Mucosa of descending colon (tissue), 3 donors: ENCODE data around the gene MPZL3. TPM values are rescaled to one million over a fixed set of nuclear protein-coding genes. Genes with fewer than 3 reads are reported as not detected.

Experiments used
- ATAC-seq: fragments of 200-7000 bp; cut with Tn5 transposase; one replicate; pipeline ENCODE4 v1.9.1; 2020; ENCODE audit warnings: mild to moderate bottlenecking, moderate library complexity
- DNase-seq, 3 donors: peaks; one replicate each; pipeline ENCODE4 v3.0.0-alpha.2; 2020
- H3K36me3 ChIP-seq: fragments of 200-600 bp; one replicate; pipeline ENCODE4 v1.8.0; 2021; ENCODE audit warnings: low read depth, mild to moderate bottlenecking
- H3K4me1 ChIP-seq: fragments of 200-600 bp; one replicate; pipeline ENCODE4 v1.8.0; 2021; ENCODE audit warnings: low read depth, mild to moderate bottlenecking
- H3K4me3 ChIP-seq: fragments of 200-600 bp; one replicate; pipeline ENCODE4 v1.8.0; 2021; ENCODE audit warnings: mild to moderate bottlenecking
- H3K9me3 ChIP-seq: fragments of 200-600 bp; one replicate; pipeline ENCODE4 v1.8.0; 2021; ENCODE audit warnings: mild to moderate bottlenecking
- intact Hi-C, 2 donors: fragments of 100-400 bp; cut with DNase I in 1 of 2; cut with micrococcal nuclease in 1 of 2; formaldehyde crosslinking; loops; one replicate each; pipeline versions ENCODE4 v1.11.0 to v1.11.1; 2022; cut with DNase I, micrococcal nuclease
- total RNA-seq, 3 donors: library from RNA; stranded (reverse); fragmentation: NEBNext Ultra II Directional in 2 of 3; extraction: Animal tissue kit (Norgen Biotek cat#: 25700) in 2 of 3; gene quantifications; one replicate each; pipeline versions ENCODE4 v1.2.1 to v1.2.4, GENCODE V29; 2021 to 2023
- TF ChIP-seq, protein P1 (sequence below): fragments of 200-600 bp; IDR thresholded peaks from one replicate; pipeline ENCODE4 v1.8.0; 2022; ENCODE audit warnings: antibody characterized with exemption, mild to moderate bottlenecking
- donor health status: DM: no; HTN: no; CAD: no; lungs with moderate emphysema.
- donor health status: DM: no; HTN: no; CAD: no.
- donor health status: DM: no; HTN: yes; CAD: no.

The MPZL3 gene
- total RNA-seq, 3 donors from 2014 or later: 4.9 to 19.6 (median 9.0) TPM

DNA sequence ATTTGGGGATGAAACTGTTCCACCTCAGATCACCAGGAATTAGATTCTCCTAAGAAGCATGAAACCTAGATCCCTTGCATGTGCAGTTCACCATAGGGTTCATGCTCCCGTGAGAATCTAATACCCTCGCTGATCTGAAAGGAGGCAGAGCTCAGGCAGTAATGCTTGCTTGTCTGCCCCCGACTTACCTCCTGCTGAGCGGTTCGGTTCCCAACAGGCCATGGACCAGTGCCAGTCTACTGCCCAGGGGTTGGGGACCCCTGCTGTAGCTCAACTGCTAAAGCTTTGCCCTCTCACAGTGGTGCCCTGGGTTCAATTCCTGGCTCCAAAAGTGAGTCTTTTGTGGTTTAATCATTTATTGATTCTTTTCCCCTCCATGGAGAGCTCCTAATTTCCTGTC, 30.7 kb downstream of the MPZL3 start:
- TF ChIP-seq, protein P1, sequence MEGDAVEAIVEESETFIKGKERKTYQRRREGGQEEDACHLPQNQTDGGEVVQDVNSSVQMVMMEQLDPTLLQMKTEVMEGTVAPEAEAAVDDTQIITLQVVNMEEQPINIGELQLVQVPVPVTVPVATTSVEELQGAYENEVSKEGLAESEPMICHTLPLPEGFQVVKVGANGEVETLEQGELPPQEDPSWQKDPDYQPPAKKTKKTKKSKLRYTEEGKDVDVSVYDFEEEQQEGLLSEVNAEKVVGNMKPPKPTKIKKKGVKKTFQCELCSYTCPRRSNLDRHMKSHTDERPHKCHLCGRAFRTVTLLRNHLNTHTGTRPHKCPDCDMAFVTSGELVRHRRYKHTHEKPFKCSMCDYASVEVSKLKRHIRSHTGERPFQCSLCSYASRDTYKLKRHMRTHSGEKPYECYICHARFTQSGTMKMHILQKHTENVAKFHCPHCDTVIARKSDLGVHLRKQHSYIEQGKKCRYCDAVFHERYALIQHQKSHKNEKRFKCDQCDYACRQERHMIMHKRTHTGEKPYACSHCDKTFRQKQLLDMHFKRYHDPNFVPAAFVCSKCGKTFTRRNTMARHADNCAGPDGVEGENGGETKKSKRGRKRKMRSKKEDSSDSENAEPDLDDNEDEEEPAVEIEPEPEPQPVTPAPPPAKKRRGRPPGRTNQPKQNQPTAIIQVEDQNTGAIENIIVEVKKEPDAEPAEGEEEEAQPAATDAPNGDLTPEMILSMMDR: no peak
- H3K4me3 ChIP-seq: no peak overlapping the region
- ATAC-seq (no peak), DNase-seq (no peak)
- intact Hi-C loops: no loop called here
- H3K36me3 ChIP-seq: no peaks in the 10 kb centered on the region
- H3K4me1 ChIP-seq: no peaks in the 10 kb centered on the region
- H3K9me3 ChIP-seq: no peaks in the 10 kb centered on the region

DNA sequence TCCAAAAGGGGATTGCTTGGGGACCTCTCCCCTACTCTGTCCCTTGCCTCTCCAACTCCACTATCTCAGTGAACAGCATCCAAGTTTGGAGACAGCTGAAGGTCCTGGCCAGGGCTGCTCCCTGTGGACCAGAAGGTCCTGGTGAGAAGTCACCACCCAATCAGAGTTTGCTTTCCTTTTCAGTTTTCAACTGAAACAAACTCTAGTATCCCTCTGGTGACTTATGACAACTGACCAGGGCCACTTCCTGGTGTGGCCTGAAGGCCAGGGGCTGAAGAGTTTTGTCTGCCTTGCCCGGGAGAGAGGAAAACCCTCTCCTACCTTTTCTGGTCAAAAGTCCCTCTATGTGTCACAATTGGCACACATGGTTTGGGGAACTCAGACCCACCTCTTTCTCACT, 32.4 kb downstream of the MPZL3 start:
- H3K36me3 ChIP-seq: no peaks in the 10 kb centered on the region
- intact Hi-C loops: no loop called here
- TF ChIP-seq, protein P1: no peak
- H3K9me3 ChIP-seq: no peaks in the 10 kb centered on the region
- peaks cover 5% of the 10 kb centered on the region for H3K4me1 ChIP-seq
- no peak for DNase-seq
- ATAC-seq: peak; percentile 20
- H3K4me3 ChIP-seq: no peak overlapping the region

DNA sequence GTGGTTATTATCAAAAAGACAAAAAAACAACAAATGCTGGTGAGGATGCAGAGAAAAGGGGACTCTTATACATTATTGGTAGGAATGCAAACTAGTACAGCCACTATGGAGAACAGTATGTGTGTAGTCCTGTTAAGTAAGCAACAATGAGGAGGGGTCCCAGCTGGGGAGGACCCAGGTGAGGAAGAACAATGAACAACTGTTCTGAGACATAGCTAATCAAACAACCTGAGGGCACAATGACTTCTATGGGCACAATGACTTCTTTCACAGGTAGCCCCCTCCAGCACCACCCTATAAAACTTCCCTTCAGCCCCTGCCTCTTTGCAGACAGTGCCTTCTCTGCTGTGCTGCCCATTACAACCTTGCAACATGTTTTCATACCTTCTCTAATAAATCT, 32.9 kb downstream of the MPZL3 start:
- DNase-seq (no peak), ATAC-seq (no peak)
- Histone ChIP-seq H3K4me1 (peaks cover 8% of the 10 kb centered on the region), H3K36me3 (no peaks in the 10 kb centered on the region), H3K4me3 (no peak overlapping the region), H3K9me3 (no peaks in the 10 kb centered on the region)
- intact Hi-C loops: no loop called here
- TF ChIP-seq, protein P1: no peak

DNA sequence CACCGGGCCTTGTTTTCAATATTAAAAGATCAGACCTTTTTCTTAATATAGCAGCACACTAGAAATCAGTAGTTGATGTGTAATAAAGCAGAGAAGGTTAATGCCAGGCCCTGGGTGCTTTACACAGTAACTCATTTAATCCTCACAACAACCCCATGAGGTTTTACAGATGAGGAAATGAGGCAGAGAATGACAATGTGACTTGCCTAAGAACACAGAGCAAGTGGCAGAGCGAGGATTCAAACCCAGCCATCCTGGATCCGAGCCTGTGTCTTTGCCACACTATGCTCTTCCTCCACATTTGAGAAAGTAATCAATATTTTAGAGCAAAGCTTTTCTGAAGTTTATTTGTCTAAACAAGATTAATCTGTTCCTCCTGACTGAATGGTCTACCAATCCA, 34.6 kb downstream of the MPZL3 start:
- no peak for DNase-seq
- H3K4me1 ChIP-seq: peaks cover 22% of the 10 kb centered on the region
- H3K4me3 ChIP-seq: no peak overlapping the region
- intact Hi-C loops: no loop called here
- H3K36me3 ChIP-seq: no peaks in the 10 kb centered on the region
- ATAC-seq: no peak
- TF ChIP-seq, protein P1: no peak
- H3K9me3 ChIP-seq: no peaks in the 10 kb centered on the region

DNA sequence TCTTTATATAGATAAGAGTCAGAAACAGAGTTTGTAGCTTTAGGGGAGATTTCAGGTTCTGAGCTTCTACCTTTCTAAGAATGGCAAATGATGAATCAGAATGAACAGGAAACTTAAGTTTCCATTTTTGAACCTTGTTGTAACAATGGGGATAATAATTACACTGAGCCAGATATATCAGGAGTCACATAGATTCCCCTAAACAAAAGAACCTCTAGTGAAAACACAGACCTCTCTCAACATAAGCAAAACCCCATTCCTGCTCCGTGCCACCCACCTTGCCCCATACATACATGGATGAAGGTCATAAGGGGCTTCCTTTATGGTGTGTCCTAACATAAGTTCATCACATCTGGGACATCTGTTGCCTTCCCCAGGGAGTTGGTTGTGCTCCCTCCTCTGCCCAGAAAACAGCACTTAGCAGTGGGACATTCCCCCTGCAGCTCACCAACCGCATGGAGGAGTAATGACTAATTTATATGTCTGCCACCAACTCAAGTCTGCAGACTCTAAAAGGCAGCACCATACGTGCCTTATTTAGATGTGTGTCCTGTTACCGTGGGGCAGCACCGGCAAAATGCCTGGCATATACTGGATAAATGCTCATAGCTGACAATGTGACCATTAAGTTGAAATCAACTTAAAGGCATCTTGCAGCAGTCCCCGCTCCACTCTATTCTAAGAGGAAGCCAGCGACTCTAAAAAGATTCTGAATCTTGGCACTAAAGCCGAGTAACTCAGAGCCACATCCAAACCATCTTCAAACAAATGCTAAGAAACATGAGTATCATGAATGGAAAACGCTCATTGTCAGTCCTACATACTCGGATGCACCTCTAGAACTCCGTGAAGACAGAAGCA, 35.3 kb downstream of the MPZL3 start:
- intact Hi-C loops: no loop called here
- ATAC-seq (no peak), DNase-seq (no peak)

More for the DNA sequence above, 35.3 kb downstream of the MPZL3 start:
- Histone ChIP-seq H3K4me3 (no peak overlapping the region), H3K9me3 (no peaks in the 10 kb centered on the region), H3K36me3 (no peaks in the 10 kb centered on the region), H3K4me1 (peaks cover 28% of the 10 kb centered on the region)
- TF ChIP-seq, protein P1: no peak
